Head of caudate nucleus (tissue), 42 donors: Measurements from ENCODE around the gene PEAK1.
"Not testable (repeated sequence)": the region's sequence is repeated elsewhere in the genome, so short reads cannot be mapped to it uniquely, and the experiment has no call there.

Source experiments
- DNase-seq, 42 donors: peaks; one replicate each; pipeline versions ENCODE4 v3.0.0 to v3.0.0-alpha.2; 2020 to 2021; ENCODE audit warnings: mixed read lengths in 7 of 42
- intact Hi-C: fragments of 100-400 bp; cut with DNase I; formaldehyde crosslinking; loops from one replicate; pipeline ENCODE4 v1.15.0; 2022

PEAK1 gene

GRCh38 chr15:77276943-77277342, 143.0 kb downstream of the PEAK1 start:
- no peak for DNase-seq
- intact Hi-C loops = no loop called here

- no peak for DNase-seq
- intact Hi-C loops = no loop called here
Measured at GRCh38 chr15:77276096-77276495, 143.8 kb downstream of the PEAK1 start.

- intact Hi-C loops, DNase-seq: not testable (repeated sequence)
Measured at GRCh38 chr15:77273136-77273535, 146.8 kb downstream of the PEAK1 start.

GRCh38 chr15:77266708-77267386, 153.1 kb downstream of the PEAK1 start:
- DNase-seq = no peak
- intact Hi-C loops = no loop called here

- intact Hi-C loops = no loop called here
- no peak for DNase-seq
Measured at GRCh38 chr15:77255385-77255784, 164.5 kb downstream of the PEAK1 start.

GRCh38 chr15:77251662-77252061, 168.2 kb downstream of the PEAK1 start:
- DNase-seq = peak in 21 of 42 donors; percentile 3 to 63 (median 23)
- intact Hi-C loops = no loop called here

- intact Hi-C loops = no loop called here
- no peak for DNase-seq
Measured at GRCh38 chr15:77247116-77247515, 172.8 kb downstream of the PEAK1 start.

- peak in 1 of 42 donors; percentile 31 for DNase-seq
- intact Hi-C loops = no loop called here
Measured at GRCh38 chr15:77243716-77244401, 176.0 kb downstream of the PEAK1 start.

GRCh38 chr15:77243135-77243534, 176.8 kb downstream of the PEAK1 start:
- intact Hi-C loops = no loop called here
- DNase-seq = no peak

GRCh38 chr15:77239882-77240608, 179.9 kb downstream of the PEAK1 start:
- intact Hi-C loops = no loop called here
- DNase-seq = no peak

- intact Hi-C loops = no loop called here
- no peak for DNase-seq
Measured at GRCh38 chr15:77235566-77235965, 184.3 kb downstream of the PEAK1 start.

GRCh38 chr15:77228828-77229227, 191.1 kb downstream of the PEAK1 start:
- DNase-seq = no peak
- intact Hi-C loops = no loop called here

GRCh38 chr15:77226652-77227051, 193.3 kb downstream of the PEAK1 start:
- DNase-seq = no peak
- intact Hi-C loops = no loop called here

GRCh38 chr15:77225646-77226045, 194.3 kb downstream of the PEAK1 start:
- DNase-seq = no peak
- intact Hi-C loops = no loop called here

- intact Hi-C loops = no loop called here
- DNase-seq = no peak
Measured at GRCh38 chr15:77225088-77225487, 194.8 kb downstream of the PEAK1 start.

GRCh38 chr15:77224352-77224751, 195.6 kb downstream of the PEAK1 start:
- intact Hi-C loops = no loop called here
- DNase-seq = no peak

GRCh38 chr15:77221708-77222107, 198.2 kb downstream of the PEAK1 start:
- DNase-seq = no peak
- intact Hi-C loops = no loop called here

- intact Hi-C loops = no loop called here
- no peak for DNase-seq
Measured at GRCh38 chr15:77221174-77221573, 198.7 kb downstream of the PEAK1 start.

- intact Hi-C loops = no loop called here
Measured at GRCh38 chr15:77219841-77220240, 200.1 kb downstream of the PEAK1 start.

GRCh38 chr15:77209221-77209620, 210.7 kb downstream of the PEAK1 start:
- intact Hi-C loops = no loop called here
- DNase-seq = no peak

More at GRCh38 chr15:77219841-77220240, 200.1 kb downstream of the PEAK1 start:
- DNase-seq = no peak
